A549 (cell line): ENCODE measurements around the gene ZBTB20. TPM values are rescaled to one million over a fixed set of nuclear protein-coding genes. Genes with fewer than 3 reads are reported as not detected.

Experiments
- ATAC-seq, 2 experiments: fragments of 200-7000 bp in 1 of 2; fragments of >200 bp in 1 of 2; cut with Nextera tagmentation in 1 of 2; cut with Tn5 transposase in 1 of 2; 3 replicates each; pipeline versions ENCODE4 v1.8.0 to v1.9.1; 2018 to 2020; ENCODE audit warnings: mild to moderate bottlenecking in 1 of 2, moderate library complexity in 1 of 2
- CTCF ChIA-PET: fragments of 300-600 bp; sonication (Branson Sonifier 250); formaldehyde crosslinking; extraction: SDS; loops from one replicate; lab custom pipeline; 2021; ENCODE audit warnings: antibody characterized with exemption, inconsistent platforms; lab: Yijun Ruan, JAX
- POLR2A ChIA-PET: fragments of 350-600 bp; formaldehyde crosslinking; extraction: SDS; loops from one replicate; lab custom pipeline; 2021; ENCODE audit warnings: antibody characterized with exemption, inconsistent platforms; lab: Yijun Ruan, JAX
- DNase-seq, 2 experiments: peaks; one replicate each; pipeline versions ENCODE4 v3.0.0 to v3.0.0-alpha.2; 2011 to 2016; ENCODE audit warnings: low read depth in 1 of 2, low spot score in 1 of 2
- FAIRE-seq: peaks from 2 replicates; lab custom pipeline; 2011; peaks lifted over from hg19 to GRCh38; lab: Jason Lieb, UNC
- H3K27ac ChIP-seq, 2 experiments: fragments of >200 bp; sonication (Bioruptor Twin); formaldehyde crosslinking; 3 replicates each; pipeline ENCODE4 v1.5.1; 2016 to 2017
- H3K4me1 ChIP-seq: fragments of >200 bp; sonication (Bioruptor Twin); formaldehyde crosslinking; 3 replicates; pipeline ENCODE4 v1.6.1; 2016
- H3K4me2 ChIP-seq: fragments of >200 bp; sonication (Bioruptor Twin); formaldehyde crosslinking; 3 replicates; pipeline ENCODE4 v1.6.1; 2016
- H3K4me3 ChIP-seq: fragments of >200 bp; sonication (Bioruptor Twin); formaldehyde crosslinking; 3 replicates; pipeline ENCODE4 v1.5.1; 2016
- H3K9me3 ChIP-seq: fragments of >200 bp; sonication (Bioruptor Twin); formaldehyde crosslinking; 3 replicates; pipeline ENCODE4 v1.6.1; 2016
- ATOH8 ChIP-seq: fragments of 250-450 bp; sonication (Bioruptor Pico); IDR thresholded peaks from 2 replicates; pipeline ENCODE4 v1.5.0; 2020; ENCODE audit warnings: low read depth, mild to moderate bottlenecking, moderate library complexity
- CBX2 ChIP-seq: fragments of 200-600 bp; sonication (generic); IDR thresholded peaks from 2 replicates; pipeline ENCODE4 v1.6.1; 2016; ENCODE audit warnings: low read depth, mild to moderate bottlenecking, borderline replicate concordance
- CBX8 ChIP-seq: fragments of 200-600 bp; sonication (generic); IDR thresholded peaks from 2 replicates; pipeline ENCODE4 v1.6.1; 2016
- CHD2 ChIP-seq: fragments of 150-350 bp; IDR thresholded peaks from 2 replicates; pipeline ENCODE4 v1.6.1; 2014; ENCODE audit warnings: low read length; ENCODE audit not compliant: partially characterized antibody
- EP300 ChIP-seq, 2 experiments: fragments of >200 bp; sonication (Bioruptor Twin); formaldehyde crosslinking; IDR thresholded peaks; 2 replicates in 1 of 2; 3 replicates in 1 of 2; pipeline ENCODE4 v1.6.1; 2016 to 2017
- FOSB ChIP-seq: fragments of 250-450 bp; sonication (Bioruptor Pico); IDR thresholded peaks from 2 replicates; pipeline ENCODE4 v1.5.0; 2020; ENCODE audit warnings: mild to moderate bottlenecking, moderate library complexity
- FOSL2 ChIP-seq, 2 experiments: fragments of 450-650 bp in 1 of 2; fragments of >200 bp in 1 of 2; sonication (Bioruptor Twin) in 1 of 2; formaldehyde crosslinking; IDR thresholded peaks; 2 replicates each; pipeline versions ENCODE4 v1.5.0 to v1.6.1; 2016 to 2020; ENCODE audit warnings: mild to moderate bottlenecking in 1 of 2, moderate library complexity in 1 of 2
- GATA3 ChIP-seq: IDR thresholded peaks from 2 replicates; pipeline ENCODE4 v1.6.1; 2012; ENCODE audit warnings: borderline replicate concordance
- HES2 ChIP-seq: fragments of >200 bp; sonication (Bioruptor Twin); formaldehyde crosslinking; IDR thresholded peaks from 2 replicates; pipeline ENCODE4 v1.6.1; 2016
- HEYL ChIP-seq: fragments of 250-450 bp; sonication (Bioruptor Pico); IDR thresholded peaks from 2 replicates; pipeline ENCODE4 v1.8.0; 2021; ENCODE audit warnings: mild to moderate bottlenecking, moderate library complexity
- JUN ChIP-seq, 2 experiments: fragments of >200 bp; sonication (Bioruptor Twin); formaldehyde crosslinking; IDR thresholded peaks; 2 replicates in 1 of 2; 3 replicates in 1 of 2; pipeline ENCODE4 v1.6.1; 2016 to 2017
- JUNB ChIP-seq: fragments of >200 bp; sonication (Bioruptor Twin); formaldehyde crosslinking; IDR thresholded peaks from 2 replicates; pipeline ENCODE4 v1.6.1; 2016
- MAFK ChIP-seq: fragments of 450-650 bp; IDR thresholded peaks from 2 replicates; pipeline ENCODE4 v1.6.1; 2014; ENCODE audit not compliant: partially characterized antibody
- MAZ ChIP-seq: fragments of 150-350 bp; IDR thresholded peaks from 2 replicates; pipeline ENCODE4 v1.6.1; 2014; ENCODE audit warnings: antibody characterized with exemption, low read depth, low read length, borderline replicate concordance
- NFE2L2 ChIP-seq: fragments of 150-350 bp; conservative IDR thresholded peaks from 2 replicates; pipeline ENCODE4 v1.6.1; 2014; ENCODE audit warnings: low read length
- NPAS2 ChIP-seq: fragments of 250-450 bp; sonication (Bioruptor Pico); IDR thresholded peaks from 2 replicates; pipeline ENCODE4 v1.8.0; 2022; ENCODE audit warnings: mild to moderate bottlenecking, moderate library complexity, borderline replicate concordance
- NR3C1 ChIP-seq: fragments of >200 bp; sonication (Bioruptor Twin); formaldehyde crosslinking; IDR thresholded peaks from 3 replicates; pipeline ENCODE4 v1.6.1; 2017
- PBX3 ChIP-seq: IDR thresholded peaks from 2 replicates; pipeline ENCODE4 v1.6.1; 2012
- RAD21 ChIP-seq, 2 experiments: fragments of >200 bp in 1 of 2; sonication (Bioruptor Twin) in 1 of 2; formaldehyde crosslinking in 1 of 2; IDR thresholded peaks in 1 of 2; conservative IDR thresholded peaks in 1 of 2; 2 replicates in 1 of 2; 3 replicates in 1 of 2; pipeline ENCODE4 v1.6.1; 2012 to 2018; ENCODE audit warnings: inconsistent platforms in 1 of 2
- REST ChIP-seq: fragments of 200-600 bp; sonication (generic); IDR thresholded peaks from 2 replicates; pipeline ENCODE4 v1.6.1; 2016; ENCODE audit warnings: antibody characterized with exemption, mild to moderate bottlenecking, moderate library complexity
- SREBF2 ChIP-seq: fragments of 450-650 bp; IDR thresholded peaks from 2 replicates; pipeline ENCODE4 v1.6.1; 2014; ENCODE audit warnings: mild to moderate bottlenecking, moderate library complexity
- TFCP2L1 ChIP-seq: fragments of 250-450 bp; sonication (Bioruptor Pico); IDR thresholded peaks from 2 replicates; pipeline ENCODE4 v1.5.0; 2021; ENCODE audit warnings: mild to moderate bottlenecking
- TP53 ChIP-seq: fragments of 250-450 bp; sonication (Bioruptor Pico); IDR thresholded peaks from 2 replicates; pipeline ENCODE4 v1.5.0; 2021; ENCODE audit warnings: mild to moderate bottlenecking, moderate library complexity
- ZFP36 ChIP-seq: fragments of 450-650 bp; IDR thresholded peaks from 2 replicates; pipeline ENCODE4 v1.6.1; 2014; ENCODE audit warnings: borderline replicate concordance; ENCODE audit not compliant: partially characterized antibody
- ZNF302 ChIP-seq: fragments of 250-450 bp; sonication (Bioruptor Pico); IDR thresholded peaks from 2 replicates; pipeline ENCODE4 v1.9.0; 2021; ENCODE audit warnings: inconsistent platforms, mild to moderate bottlenecking, moderate library complexity
- ZSCAN20 ChIP-seq: fragments of 250-450 bp; sonication (Bioruptor Pico); IDR thresholded peaks from 2 replicates; pipeline ENCODE4 v1.8.0; 2022; ENCODE audit warnings: mild to moderate bottlenecking, moderate library complexity
- WGBS: methylation state at CpG from one replicate; pipeline ENCODE4 v1.1.6; 2017; ENCODE audit errors: missing lambda C conversion rate; 5-methylcytosine and 5-hydroxymethylcytosine counted together
- polyA plus RNA-seq, 4 experiments: library from polyadenylated mRNA; depleted of rRNA in 3 of 4; stranded (reverse); fragments of >200 nt; fragmentation: RNase III in 1 of 4; extraction: RNeasy Plus Mini Kit Qiagen cat#74134 plus additional on column Dnase treatment in 1 of 4; gene quantifications; 2 replicates in 3 of 4; 3 replicates in 1 of 4; pipeline ENCODE4 v1.2.3, GENCODE V29; 2011 to 2017
- TF ChIP-seq, protein P1 (sequence below): fragments of 150-350 bp; IDR thresholded peaks from 2 replicates; pipeline ENCODE4 v1.6.1; 2014; ENCODE audit warnings: low read depth, mild to moderate bottlenecking, low read length
- TF ChIP-seq, protein P2 (sequence below): fragments of >200 bp; sonication (Bioruptor Twin); formaldehyde crosslinking; IDR thresholded peaks from 3 replicates; pipeline ENCODE4 v1.5.1; 2016
- TF ChIP-seq, protein P3 (sequence below): IDR thresholded peaks from 2 replicates; pipeline ENCODE4 v1.6.1; 2012

ZBTB20 gene
- polyA plus RNA-seq, 2 of the 4 experiments (the other 2 are of a cell fraction) = 0.85 to 5.0 TPM

DNA sequence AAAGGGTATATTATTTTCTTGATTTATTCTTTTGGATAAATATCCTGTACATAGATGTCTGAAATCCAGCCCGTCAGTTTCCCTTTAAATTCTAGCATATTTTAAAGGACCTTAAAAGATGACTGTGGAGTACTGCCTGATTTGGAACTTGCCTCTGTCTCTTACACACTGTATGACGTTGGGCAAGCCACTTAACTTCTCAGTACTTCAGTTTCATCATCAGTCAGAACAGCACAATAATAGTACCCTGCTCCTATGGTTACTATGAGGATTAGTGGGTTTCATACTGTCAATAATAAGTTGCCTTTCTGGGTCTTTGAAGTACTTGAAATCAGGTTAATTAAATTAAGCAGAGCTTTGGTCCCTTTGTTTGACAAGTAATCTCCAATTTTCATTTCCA lies 479.0 kb downstream of the ZBTB20 start:
- POLR2A ChIA-PET = no interaction called here
- Histone ChIP-seq H3K4me1 (peaks cover 10% of the 10 kb centered on the region; the same call in 2 of the 3 replicates), H3K9me3 (peaks cover 8% of the 10 kb centered on the region; the same call in 2 of the 3 replicates), H3K4me3 (no peak overlapping the region)
- no peak for ATAC-seq
- WGBS = 85% methylated on average over 2 of the region's 2 CpGs
- TF ChIP-seq ATOH8 (CRISPR knock-in tag) (no peak), FOSL2 (IDR thresholded peaks at IDR 0.05) (no peak), FOSL2 (CRISPR knock-in tag; IDR thresholded peaks at IDR 0.05) (no peak), CHD2 (no peak), MAZ (no peak), TP53 (no peak), REST (no peak), RAD21 (conservative IDR thresholded peaks at IDR 0.05 in 1 of 2, IDR thresholded peaks at IDR 0.05 in 1 of 2) (no peak), ZFP36 (no peak), JUN (IDR thresholded peaks at IDR 0.05) (no peak), JUNB (no peak), CBX2 (no peak), FOSB (no peak), NR3C1 (no peak), ZNF302 (CRISPR knock-in tag) (no peak), TFCP2L1 (CRISPR knock-in tag) (no peak), GATA3 (no peak), ZSCAN20 (CRISPR knock-in tag) (no peak), HES2 (no peak), EP300 (IDR thresholded peaks at IDR 0.05) (no peak)
- TF ChIP-seq, protein P1, sequence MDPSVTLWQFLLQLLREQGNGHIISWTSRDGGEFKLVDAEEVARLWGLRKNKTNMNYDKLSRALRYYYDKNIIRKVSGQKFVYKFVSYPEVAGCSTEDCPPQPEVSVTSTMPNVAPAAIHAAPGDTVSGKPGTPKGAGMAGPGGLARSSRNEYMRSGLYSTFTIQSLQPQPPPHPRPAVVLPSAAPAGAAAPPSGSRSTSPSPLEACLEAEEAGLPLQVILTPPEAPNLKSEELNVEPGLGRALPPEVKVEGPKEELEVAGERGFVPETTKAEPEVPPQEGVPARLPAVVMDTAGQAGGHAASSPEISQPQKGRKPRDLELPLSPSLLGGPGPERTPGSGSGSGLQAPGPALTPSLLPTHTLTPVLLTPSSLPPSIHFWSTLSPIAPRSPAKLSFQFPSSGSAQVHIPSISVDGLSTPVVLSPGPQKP = no peak
- TF ChIP-seq, all 56 proteins: peak for 0
- FAIRE-seq (no peak), DNase-seq (no peak)
- no peak overlapping the region for H3K27ac ChIP-seq
- H3K4me2 ChIP-seq = no peak overlapping the region
- CTCF ChIA-PET = interaction anchor here (0.9 kb wide), 1 partner anchor 11 kb away, joined by 3 read pairs; no protein-coding TSS in a partner anchor

DNA sequence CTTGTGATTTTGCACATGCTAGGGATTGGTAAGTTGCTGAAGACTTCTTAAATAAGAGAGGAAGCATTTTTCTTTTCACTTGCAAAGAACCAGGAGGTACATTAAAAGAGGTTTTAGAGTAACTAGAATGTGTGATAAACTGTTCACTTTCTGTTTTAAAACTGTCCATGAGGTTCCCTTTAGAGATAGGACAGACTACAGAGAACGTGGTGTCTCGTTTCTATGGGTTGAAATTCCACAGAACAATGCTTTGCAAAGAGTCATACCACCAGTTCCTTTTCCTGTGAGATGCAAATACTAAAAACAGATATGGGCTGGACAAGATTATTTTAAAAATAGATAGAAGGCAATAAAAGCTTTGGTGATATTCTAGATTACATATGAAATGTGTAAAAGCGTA lies 480.5 kb downstream of the ZBTB20 start:
- ChIA-PET CTCF (no interaction called here), POLR2A (no interaction called here)
- 91% methylated on average over 3 of the region's 3 CpGs for WGBS
- Histone ChIP-seq H3K27ac (no peak overlapping the region), H3K9me3 (peaks cover 8% of the 10 kb centered on the region; the same call in 2 of the 3 replicates), H3K4me1 (peaks cover 10% of the 10 kb centered on the region; the same call in 2 of the 3 replicates), H3K4me2 (no peak overlapping the region), H3K4me3 (no peak overlapping the region)
- no peak for FAIRE-seq
- no peak for ATAC-seq
- TF ChIP-seq HEYL (CRISPR knock-in tag) (no peak), NPAS2 (CRISPR knock-in tag) (no peak), CBX2 (no peak), HES2 (no peak), NFE2L2 (no peak), MAFK (no peak), CBX8 (no peak), PBX3 (no peak), SREBF2 (no peak)
- TF ChIP-seq, protein P2, sequence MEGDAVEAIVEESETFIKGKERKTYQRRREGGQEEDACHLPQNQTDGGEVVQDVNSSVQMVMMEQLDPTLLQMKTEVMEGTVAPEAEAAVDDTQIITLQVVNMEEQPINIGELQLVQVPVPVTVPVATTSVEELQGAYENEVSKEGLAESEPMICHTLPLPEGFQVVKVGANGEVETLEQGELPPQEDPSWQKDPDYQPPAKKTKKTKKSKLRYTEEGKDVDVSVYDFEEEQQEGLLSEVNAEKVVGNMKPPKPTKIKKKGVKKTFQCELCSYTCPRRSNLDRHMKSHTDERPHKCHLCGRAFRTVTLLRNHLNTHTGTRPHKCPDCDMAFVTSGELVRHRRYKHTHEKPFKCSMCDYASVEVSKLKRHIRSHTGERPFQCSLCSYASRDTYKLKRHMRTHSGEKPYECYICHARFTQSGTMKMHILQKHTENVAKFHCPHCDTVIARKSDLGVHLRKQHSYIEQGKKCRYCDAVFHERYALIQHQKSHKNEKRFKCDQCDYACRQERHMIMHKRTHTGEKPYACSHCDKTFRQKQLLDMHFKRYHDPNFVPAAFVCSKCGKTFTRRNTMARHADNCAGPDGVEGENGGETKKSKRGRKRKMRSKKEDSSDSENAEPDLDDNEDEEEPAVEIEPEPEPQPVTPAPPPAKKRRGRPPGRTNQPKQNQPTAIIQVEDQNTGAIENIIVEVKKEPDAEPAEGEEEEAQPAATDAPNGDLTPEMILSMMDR = no peak
- TF ChIP-seq, protein P3, sequence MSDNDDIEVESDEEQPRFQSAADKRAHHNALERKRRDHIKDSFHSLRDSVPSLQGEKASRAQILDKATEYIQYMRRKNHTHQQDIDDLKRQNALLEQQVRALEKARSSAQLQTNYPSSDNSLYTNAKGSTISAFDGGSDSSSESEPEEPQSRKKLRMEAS = no peak
- no peak for DNase-seq
